Measurements from ENCODE around the gene NRN1L. TPM values are rescaled to one million over a fixed set of nuclear protein-coding genes. Genes with fewer than 3 reads are reported as not detected.
A peak's percentile ranks its signal among the peaks of the same experiment; 100 is the strongest.

Gene NRN1L
- total RNA-seq, 1 donor from 2014 or later, result 1.6 TPM

GRCh38 chr16:67928147-67928546 lies 43.5 kb downstream of the NRN1L start:
- ATAC-seq, result peak; percentile 1
- no peak for DNase-seq (ENCODE audit: low spot score)
- intact Hi-C loops (cut with DNase I), result loop anchor here (5.0 kb wide), 1 partner anchor 46 kb away; the partner anchor contains the start of gene NRN1L

GRCh38 chr16:67928561-67929364 lies 44.1 kb downstream of the NRN1L start:
- ATAC-seq (peak; percentile 75), DNase-seq (ENCODE audit: low spot score) (peak; percentile 85)
- intact Hi-C loops (cut with DNase I), result loop anchor here (5.0 kb wide), 1 partner anchor 46 kb away; the partner anchor contains the start of gene NRN1L

- no peak for DNase-seq (ENCODE audit: low spot score)
- intact Hi-C loops (cut with DNase I), result no loop called here
- no peak for ATAC-seq
Observed at GRCh38 chr16:67930191-67930590, 45.5 kb downstream of the NRN1L start.

- intact Hi-C loops (cut with DNase I), result no loop called here
- DNase-seq (ENCODE audit: low spot score) (peak; percentile 56), ATAC-seq (no peak)
Observed at GRCh38 chr16:67930678-67931211, 46.1 kb downstream of the NRN1L start.

GRCh38 chr16:67931712-67932461 lies 47.2 kb downstream of the NRN1L start, which contains the start of gene CTRL:
TSS of gene CTRL (minus strand) at chr16:67931862. CDS start at chr16:67931852, 10 bp downstream.
- no peak for ATAC-seq
- intact Hi-C loops (cut with DNase I), result no loop called here
- DNase-seq (ENCODE audit: low spot score), result no peak

GRCh38 chr16:67932462-67932840 lies 47.8 kb downstream of the NRN1L start:
- DNase-seq (ENCODE audit: low spot score) (no peak), ATAC-seq (no peak)
- intact Hi-C loops (cut with DNase I), result no loop called here

GRCh38 chr16:67933805-67934204 lies 49.1 kb downstream of the NRN1L start:
- intact Hi-C loops (cut with DNase I), result no loop called here
- no peak for DNase-seq (ENCODE audit: low spot score)
- ATAC-seq, result no peak

- ATAC-seq (peak; percentile 2), DNase-seq (ENCODE audit: low spot score) (peak; percentile 64)
- intact Hi-C loops (cut with DNase I), result no loop called here
Observed at GRCh38 chr16:67934306-67935100, 49.8 kb downstream of the NRN1L start.

- intact Hi-C loops (cut with DNase I), result no loop called here
- ATAC-seq, result peak; percentile 13
- no peak for DNase-seq (ENCODE audit: low spot score)
Observed at GRCh38 chr16:67935101-67935401, 50.4 kb downstream of the NRN1L start.

GRCh38 chr16:67935402-67936123 lies 50.9 kb downstream of the NRN1L start:
- peak; percentile 95 for DNase-seq (ENCODE audit: low spot score)
- peak; percentile 95 for ATAC-seq
- intact Hi-C loops (cut with DNase I), result no loop called here

Other genes with a start within 250 kb of the NRN1L start
- gene CARMIL2, start 239.7 kb upstream of the NRN1L start, total RNA-seq, result 2.8 TPM
- 21.2 TPM for gene ACD, start 224.6 kb upstream of the NRN1L start, total RNA-seq
- 5.6 TPM for gene PARD6A, start 223.9 kb upstream of the NRN1L start, total RNA-seq
- gene ENKD1, start 218.1 kb upstream of the NRN1L start, total RNA-seq, result 19.7 TPM
- 8.6 TPM for gene C16orf86, start 218.1 kb upstream of the NRN1L start, total RNA-seq
- gene GFOD2, start 165.6 kb upstream of the NRN1L start, total RNA-seq, result 16.8 TPM
- gene RANBP10, start 78.3 kb upstream of the NRN1L start, total RNA-seq, result 21.7 TPM
- 1.5 TPM for gene TSNAXIP1, start 78.0 kb upstream of the NRN1L start, total RNA-seq
- gene THAP11, start 42.6 kb upstream of the NRN1L start, total RNA-seq, result 22.7 TPM
- 59.2 TPM for gene NUTF2, start 38.0 kb upstream of the NRN1L start, total RNA-seq
- gene CENPT, start 37.2 kb upstream of the NRN1L start, total RNA-seq, result 45.1 TPM
- gene EDC4, start 11.8 kb upstream of the NRN1L start, total RNA-seq, result 40.2 TPM
- 27.4 TPM for gene PSKH1, start 8.4 kb downstream of the NRN1L start, total RNA-seq
- 0.98 TPM for gene CTRL, start 47.0 kb downstream of the NRN1L start, total RNA-seq
- 35.3 TPM for gene PSMB10, start 52.0 kb downstream of the NRN1L start, total RNA-seq
- gene LCAT, start 59.2 kb downstream of the NRN1L start, total RNA-seq, result 46.2 TPM
- 115 TPM for gene SLC12A4, start 83.8 kb downstream of the NRN1L start, total RNA-seq
- gene DPEP3, start 95.6 kb downstream of the NRN1L start, total RNA-seq, result not detected
- gene DPEP2, start 114.6 kb downstream of the NRN1L start, total RNA-seq, result 4.4 TPM
- not detected for gene DPEP2NB, start 131.0 kb downstream of the NRN1L start, total RNA-seq
- gene DDX28, start 138.3 kb downstream of the NRN1L start, total RNA-seq, result 6.3 TPM
- 14.7 TPM for gene DUS2, start 138.4 kb downstream of the NRN1L start, total RNA-seq
- 66.4 TPM for gene NFATC3, start 200.5 kb downstream of the NRN1L start, total RNA-seq

Measured in sciatic nerve (tissue), 2 donors.